CD14-positive monocyte (primary cell): ENCODE data around the gene PMM2. TPM values are rescaled to one million over a fixed set of nuclear protein-coding genes. Genes with fewer than 3 reads are reported as not detected.

Source experiments
- DNase-seq, 3 donors: peaks; one replicate each; pipeline ENCODE4 v3.0.0-alpha.2; 2011 to 2022
- H2AFZ ChIP-seq: 2 replicates; pipeline ENCODE4 v1.6.0; 2012; ENCODE audit warnings: mild to moderate bottlenecking, low read depth, low read length, inconsistent platforms; ENCODE audit not compliant: insufficient read depth, poor library complexity, severe bottlenecking
- H3K27ac ChIP-seq, 2 donors: 1 replicate in 1 of 2; 2 replicates in 1 of 2; pipeline ENCODE4 v1.5.1; 2012 to 2013; ENCODE audit warnings: low read length in 2 of 2, control low read depth in 1 of 2, inconsistent platforms in 1 of 2, low read depth in 1 of 2, mild to moderate bottlenecking in 1 of 2
- H3K27me3 ChIP-seq, 2 donors: one replicate each; pipeline versions ENCODE4 v1.6.0 to v1.6.1; 2011 to 2013; ENCODE audit warnings: low read length in 2 of 2; ENCODE audit not compliant: control insufficient read depth in 2 of 2, insufficient read depth in 2 of 2
- H3K36me3 ChIP-seq, 2 donors: replicated peaks in 1 of 2; 1 replicate in 1 of 2; 2 replicates in 1 of 2; pipeline versions ENCODE4 v1.5.1 to v1.6.1; 2012 to 2013; ENCODE audit warnings: low read length in 2 of 2, control low read depth in 1 of 2, inconsistent platforms in 1 of 2, mild to moderate bottlenecking in 1 of 2; ENCODE audit not compliant: insufficient read depth in 2 of 2, control insufficient read depth in 1 of 2
- H3K4me1 ChIP-seq, 2 donors: 1 replicate in 1 of 2; 2 replicates in 1 of 2; pipeline versions ENCODE4 v1.5.1 to v1.6.1; 2012 to 2013; ENCODE audit warnings: low read length in 2 of 2, control low read depth in 1 of 2, inconsistent platforms in 1 of 2, mild to moderate bottlenecking in 1 of 2, moderate library complexity in 1 of 2; ENCODE audit not compliant: insufficient read depth in 2 of 2, control insufficient read depth in 1 of 2
- H3K4me2 ChIP-seq: replicated peaks from 2 replicates; pipeline ENCODE3; 2012; ENCODE audit warnings: low read length, moderate library complexity, mild to moderate bottlenecking; ENCODE audit not compliant: poor library complexity, severe bottlenecking; ENCODE audit errors: extremely low read depth
- H3K4me3 ChIP-seq, 3 experiments: fragments of 200-600 bp in 1 of 3; sonication (generic) in 1 of 3; replicated peaks in 1 of 3; 1 replicate in 2 of 3; 2 replicates in 1 of 3; pipeline ENCODE4 v1.5.1; 2011 to 2013; ENCODE audit warnings: low read length in 3 of 3, mild to moderate bottlenecking in 3 of 3, control low read depth in 2 of 3, low read depth in 2 of 3, inconsistent platforms in 1 of 3, moderate library complexity in 1 of 3
- H3K79me2 ChIP-seq: 2 replicates; pipeline ENCODE4 v1.6.0; 2012; ENCODE audit warnings: mild to moderate bottlenecking, control low read depth, inconsistent platforms, low read length, moderate library complexity; ENCODE audit not compliant: insufficient read depth
- H3K9ac ChIP-seq: 2 replicates; pipeline ENCODE4 v1.6.0; 2017; ENCODE audit warnings: low read length, mild to moderate bottlenecking; ENCODE audit not compliant: insufficient read depth, poor library complexity, severe bottlenecking
- H3K9me3 ChIP-seq, 2 donors: replicated peaks in 1 of 2; 1 replicate in 1 of 2; 2 replicates in 1 of 2; pipeline versions ENCODE4 v1.5.1 to v1.6.1; 2012 to 2013; ENCODE audit warnings: low read length in 2 of 2, control low read depth in 1 of 2; ENCODE audit not compliant: control insufficient read depth in 1 of 2, insufficient read depth in 1 of 2
- H4K20me1 ChIP-seq: 2 replicates; pipeline ENCODE4 v1.6.0; 2012; ENCODE audit warnings: mild to moderate bottlenecking, low read length, control low read depth, moderate library complexity; ENCODE audit not compliant: insufficient read depth
- H3K27ac Mint-ChIP-seq, 7 donors: one replicate each; pipeline ENCODE4 v1.8.0; 2020; ENCODE audit warnings: mild to moderate bottlenecking in 7 of 7, mixed read lengths in 7 of 7, moderate library complexity in 6 of 7, inconsistent platforms in 2 of 7
- H3K27me3 Mint-ChIP-seq, 3 donors: one replicate each; pipeline ENCODE4 v1.8.0; 2021 to 2022; ENCODE audit warnings: low read depth in 3 of 3, mild to moderate bottlenecking in 3 of 3, mixed read lengths in 3 of 3, moderate library complexity in 3 of 3, inconsistent platforms in 1 of 3
- H3K36me3 Mint-ChIP-seq, 2 donors: one replicate each; pipeline ENCODE4 v1.8.0; 2020; ENCODE audit warnings: mixed read lengths in 2 of 2, inconsistent platforms in 1 of 2, mild to moderate bottlenecking in 1 of 2
- H3K4me1 Mint-ChIP-seq: one replicate; pipeline ENCODE4 v1.8.0; 2020; ENCODE audit warnings: mild to moderate bottlenecking, mixed read lengths
- H3K4me3 Mint-ChIP-seq, 2 donors: one replicate each; pipeline ENCODE4 v1.8.0; 2020; ENCODE audit warnings: mild to moderate bottlenecking in 2 of 2, mixed read lengths in 2 of 2, moderate library complexity in 1 of 2
- H3K9me3 Mint-ChIP-seq, 7 donors: one replicate each; pipeline ENCODE4 v1.8.0; 2020 to 2022; ENCODE audit warnings: mixed read lengths in 7 of 7, mild to moderate bottlenecking in 6 of 7, moderate library complexity in 6 of 7, inconsistent platforms in 2 of 7
- WGBS: methylation state at CpG from one replicate; pipeline ENCODE4 v1.1.5; 2013; ENCODE audit warnings: missing lambda C conversion rate; ENCODE audit not compliant: insufficient coverage; 5-methylcytosine and 5-hydroxymethylcytosine counted together
- intact Hi-C, 2 donors: fragments of 100-400 bp; cut with micrococcal nuclease; formaldehyde crosslinking; loops; one replicate each; pipeline versions ENCODE4 v1.15.0 to v1.15.1; 2023
- polyA plus RNA-seq, 3 donors: library from polyadenylated mRNA; depleted of rRNA in 1 of 3; unstranded in 2 of 3; stranded (reverse) in 1 of 3; fragments of 300-500 nt in 2 of 3; fragments of >200 nt in 1 of 3; fragmentation: Illumina TruSeq in 2 of 3; gene quantifications; 1 replicate in 2 of 3; 2 replicates in 1 of 3; pipeline ENCODE4 v1.2.3, GENCODE V29; 2012 to 2021
- TF ChIP-seq, protein P1 (sequence below): fragments of 200-600 bp; IDR thresholded peaks from one replicate; pipeline ENCODE4 v1.8.0; 2022; ENCODE audit warnings: antibody characterized with exemption, mild to moderate bottlenecking

PMM2 gene
- polyA plus RNA-seq, 3 donors = 15.2 to 22.9 (median 17.8) TPM

DNA sequence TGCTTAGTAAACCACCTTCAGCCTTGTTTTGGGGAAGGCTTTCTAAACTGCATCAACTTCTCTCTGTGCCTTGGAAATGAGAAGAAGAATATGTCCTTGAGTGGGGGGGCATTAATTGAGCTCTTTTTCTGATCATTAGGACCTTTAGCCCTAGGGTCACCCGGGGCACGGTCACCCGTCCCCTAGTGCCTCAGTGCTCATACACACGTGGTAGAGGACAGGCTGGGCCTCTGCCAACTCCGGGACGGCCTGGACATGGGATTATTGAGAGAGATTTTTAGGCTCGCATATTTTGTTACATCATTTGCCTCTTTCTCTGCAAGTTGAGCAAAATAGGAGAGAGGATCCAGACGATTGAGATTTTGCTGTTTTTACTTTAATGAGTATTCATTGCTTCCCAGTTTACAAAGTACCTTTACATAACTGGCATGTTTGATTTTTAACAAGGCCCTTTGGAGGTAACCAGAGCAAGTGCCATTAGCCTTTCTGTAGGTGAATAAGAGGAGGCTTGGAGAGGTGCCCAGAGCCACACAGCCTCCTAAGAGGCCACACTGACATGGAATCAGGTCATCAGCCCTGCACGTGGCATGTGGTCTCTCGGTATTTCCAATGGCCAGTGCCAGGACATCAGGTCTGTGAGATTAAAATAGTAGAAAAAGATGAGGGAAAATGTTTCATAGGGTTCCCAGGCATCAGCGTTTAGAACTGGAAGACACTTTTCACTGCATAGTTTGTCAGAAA lies 11.1 kb downstream of the PMM2 start:
- WGBS = 97% methylated on average over 7 of the region's 11 CpGs
- H3K27me3 ChIP-seq = no peaks in the 10 kb centered on the region
- H3K36me3 ChIP-seq = peaks cover 95 to 98% of the 10 kb centered on the region in 2 donors
- DNase-seq = no peak
- H3K27ac ChIP-seq = no peak overlapping the region
- peak overlapping the region in 4 of 7 donors; percentile 4 to 34 (median 13) for H3K27ac Mint-ChIP-seq
- intact Hi-C loops = no loop called here
- no peaks in the 10 kb centered on the region for H3K9me3 Mint-ChIP-seq
- H3K9me3 ChIP-seq = no peaks in the 10 kb centered on the region
- no peaks in the 10 kb centered on the region for H3K4me1 ChIP-seq
- H3K9ac ChIP-seq = no peak overlapping the region
- H2AFZ ChIP-seq = no peak overlapping the region
- H3K4me1 Mint-ChIP-seq = no peaks in the 10 kb centered on the region
- H3K4me2 ChIP-seq = no peak overlapping the region
- TF ChIP-seq, protein P1, sequence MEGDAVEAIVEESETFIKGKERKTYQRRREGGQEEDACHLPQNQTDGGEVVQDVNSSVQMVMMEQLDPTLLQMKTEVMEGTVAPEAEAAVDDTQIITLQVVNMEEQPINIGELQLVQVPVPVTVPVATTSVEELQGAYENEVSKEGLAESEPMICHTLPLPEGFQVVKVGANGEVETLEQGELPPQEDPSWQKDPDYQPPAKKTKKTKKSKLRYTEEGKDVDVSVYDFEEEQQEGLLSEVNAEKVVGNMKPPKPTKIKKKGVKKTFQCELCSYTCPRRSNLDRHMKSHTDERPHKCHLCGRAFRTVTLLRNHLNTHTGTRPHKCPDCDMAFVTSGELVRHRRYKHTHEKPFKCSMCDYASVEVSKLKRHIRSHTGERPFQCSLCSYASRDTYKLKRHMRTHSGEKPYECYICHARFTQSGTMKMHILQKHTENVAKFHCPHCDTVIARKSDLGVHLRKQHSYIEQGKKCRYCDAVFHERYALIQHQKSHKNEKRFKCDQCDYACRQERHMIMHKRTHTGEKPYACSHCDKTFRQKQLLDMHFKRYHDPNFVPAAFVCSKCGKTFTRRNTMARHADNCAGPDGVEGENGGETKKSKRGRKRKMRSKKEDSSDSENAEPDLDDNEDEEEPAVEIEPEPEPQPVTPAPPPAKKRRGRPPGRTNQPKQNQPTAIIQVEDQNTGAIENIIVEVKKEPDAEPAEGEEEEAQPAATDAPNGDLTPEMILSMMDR = no peak
- peak overlapping the region in 1 of 2 donors; percentile 10 for H3K4me3 Mint-ChIP-seq
- peaks cover 12% of the 10 kb centered on the region for H3K79me2 ChIP-seq
- no peak overlapping the region for H3K4me3 ChIP-seq
- H3K27me3 Mint-ChIP-seq = peaks cover 0 to 1% (median 1%) of the 10 kb centered on the region in 3 donors
- peaks cover 7% of the 10 kb centered on the region for H4K20me1 ChIP-seq
- peaks cover 88 to 100% of the 10 kb centered on the region in 2 donors for H3K36me3 Mint-ChIP-seq

DNA sequence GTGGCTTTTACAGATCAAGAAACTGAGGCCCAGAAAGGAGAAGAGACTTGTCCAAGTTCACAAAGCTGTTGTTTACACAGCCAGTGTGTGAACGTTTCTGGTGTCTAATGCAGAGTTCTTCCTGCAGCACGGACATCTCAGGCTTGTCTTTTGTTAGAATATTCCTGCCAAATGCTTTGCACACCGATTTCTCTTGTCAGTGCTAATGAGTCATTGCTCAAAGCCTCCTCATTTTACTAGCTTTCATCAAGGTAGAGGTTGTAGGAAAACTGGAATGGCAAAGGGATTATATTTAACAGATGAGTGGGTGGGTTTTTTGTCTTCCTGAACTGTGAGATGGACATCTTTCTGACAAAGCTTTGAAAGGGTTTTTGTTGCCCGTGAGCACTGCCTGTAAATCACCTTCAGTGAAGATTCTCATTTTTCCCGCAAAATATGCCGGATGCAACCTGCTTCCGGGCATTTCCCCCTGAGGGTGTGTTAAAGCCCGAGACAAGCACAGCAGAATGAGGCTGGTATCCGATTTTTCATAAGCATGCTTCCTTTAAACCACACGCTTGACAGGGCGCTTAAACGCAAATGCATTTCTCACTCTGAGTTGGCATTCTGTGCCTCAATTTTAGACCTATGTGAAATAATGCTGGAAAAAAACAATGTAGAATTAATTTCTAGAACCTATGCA lies 14.7 kb downstream of the PMM2 start:
- peaks cover 0 to 1% (median under 1%) of the 10 kb centered on the region in 3 donors for H3K27me3 Mint-ChIP-seq
- TF ChIP-seq, protein P1 = no peak
- no peaks in the 10 kb centered on the region for H3K9me3 Mint-ChIP-seq
- Histone ChIP-seq H3K4me3 (no peak overlapping the region), H2AFZ (no peak overlapping the region), H4K20me1 (no peaks in the 10 kb centered on the region), H3K79me2 (peaks cover 2% of the 10 kb centered on the region), H3K4me2 (no peak overlapping the region), H3K9me3 (no peaks in the 10 kb centered on the region), H3K27me3 (no peaks in the 10 kb centered on the region), H3K9ac (no peak overlapping the region), H3K36me3 (peaks cover 90 to 95% of the 10 kb centered on the region in 2 donors), H3K27ac (no peak overlapping the region), H3K4me1 (no peaks in the 10 kb centered on the region)
- no peak for DNase-seq
- intact Hi-C loops = no loop called here
- H3K36me3 Mint-ChIP-seq = peaks cover 88 to 91% of the 10 kb centered on the region in 2 donors
- WGBS = 98% methylated on average over 5 of the region's 12 CpGs
- H3K27ac Mint-ChIP-seq = no peak overlapping the region
- no peaks in the 10 kb centered on the region for H3K4me1 Mint-ChIP-seq
- H3K4me3 Mint-ChIP-seq = no peak overlapping the region
